ENCODE results near the gene FRAS1.
A peak's percentile ranks its signal among the peaks of the same experiment; 100 is the strongest.
"Not testable (repeated sequence)": the region's sequence is repeated elsewhere in the genome, so short reads cannot be mapped to it uniquely, and the experiment has no call there.

Gene FRAS1

GRCh38 chr4:78057135-78057599 lies at the start of gene FRAS1:
Gene FRAS1, plus strand, starts transcription at chr4:78057323. Its CDS starts 687 bp downstream, at chr4:78058010.
- DNase-seq: no peak

GRCh38 chr4:78011003-78011402 lies 46.1 kb upstream of the FRAS1 start:
- DNase-seq: not testable (repeated sequence)

GRCh38 chr4:78014889-78015886 lies 41.9 kb upstream of the FRAS1 start:
- peak; percentile 43 for DNase-seq

- DNase-seq: no peak
Measured at GRCh38 chr4:78018271-78019049, 38.7 kb upstream of the FRAS1 start.

- no peak for DNase-seq
Measured at GRCh38 chr4:78019414-78019813, 37.7 kb upstream of the FRAS1 start.

GRCh38 chr4:78020677-78021076 lies 36.4 kb upstream of the FRAS1 start:
- DNase-seq: no peak

GRCh38 chr4:78022517-78022916 lies 34.6 kb upstream of the FRAS1 start:
- DNase-seq: no peak

- DNase-seq: no peak
Measured at GRCh38 chr4:78024085-78024484, 33.0 kb upstream of the FRAS1 start.

- no peak for DNase-seq
Measured at GRCh38 chr4:78024576-78025091, 32.5 kb upstream of the FRAS1 start.

- peak; percentile 8 for DNase-seq
Measured at GRCh38 chr4:78031417-78031950, 25.6 kb upstream of the FRAS1 start.

GRCh38 chr4:78032446-78032845 lies 24.7 kb upstream of the FRAS1 start:
- peak; percentile 78 for DNase-seq

GRCh38 chr4:78032929-78033328 lies 24.2 kb upstream of the FRAS1 start:
- DNase-seq: no peak

- DNase-seq: no peak
Measured at GRCh38 chr4:78033861-78034260, 23.3 kb upstream of the FRAS1 start.

- no peak for DNase-seq
Measured at GRCh38 chr4:78038704-78039103, 18.4 kb upstream of the FRAS1 start.

- no peak for DNase-seq
Measured at GRCh38 chr4:78039678-78040077, 17.4 kb upstream of the FRAS1 start.

GRCh38 chr4:78040431-78040830 lies 16.7 kb upstream of the FRAS1 start:
- no peak for DNase-seq

- DNase-seq: no peak
Measured at GRCh38 chr4:78047366-78047765, 9.8 kb upstream of the FRAS1 start.

- DNase-seq: peak; percentile 89
Measured at GRCh38 chr4:78056265-78057129, 626 bp upstream of the FRAS1 start.

GRCh38 chr4:78057600-78058550 lies 752 bp downstream of the FRAS1 start:
- peak; percentile 1 for DNase-seq

- DNase-seq: peak; percentile 3
Measured at GRCh38 chr4:78058591-78059523, 1.7 kb downstream of the FRAS1 start.
